T1000 (cell line): ENCODE measurements around the gene ZNF135.

ENCODE experiments used
- DNase-seq: peaks from one replicate; lab custom pipeline; 2025; ENCODE audit warnings: mixed read lengths; lab: John Stamatoyannopoulos, UW

The ZNF135 gene

DNA sequence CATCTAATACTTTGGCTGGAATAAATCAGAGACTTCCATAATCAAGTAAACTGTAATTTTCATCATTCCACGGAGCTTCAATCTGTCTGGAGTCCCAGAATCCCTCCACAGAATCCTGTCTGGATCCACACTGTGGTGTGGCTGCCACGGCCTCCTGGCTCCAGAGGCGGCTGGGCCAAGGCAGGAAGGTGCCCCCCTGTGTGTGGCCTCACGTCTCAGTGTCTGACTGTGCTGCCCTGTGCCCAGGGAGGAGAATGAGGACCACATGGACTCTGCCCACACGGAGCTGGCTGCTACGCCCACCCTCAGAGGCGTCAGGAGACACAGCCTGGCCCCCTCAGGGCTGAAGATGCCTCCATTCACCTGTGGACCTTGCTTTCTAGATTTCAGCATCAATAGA, 12.2 kb upstream of the ZNF135 start:
- DNase-seq = no peak

DNA sequence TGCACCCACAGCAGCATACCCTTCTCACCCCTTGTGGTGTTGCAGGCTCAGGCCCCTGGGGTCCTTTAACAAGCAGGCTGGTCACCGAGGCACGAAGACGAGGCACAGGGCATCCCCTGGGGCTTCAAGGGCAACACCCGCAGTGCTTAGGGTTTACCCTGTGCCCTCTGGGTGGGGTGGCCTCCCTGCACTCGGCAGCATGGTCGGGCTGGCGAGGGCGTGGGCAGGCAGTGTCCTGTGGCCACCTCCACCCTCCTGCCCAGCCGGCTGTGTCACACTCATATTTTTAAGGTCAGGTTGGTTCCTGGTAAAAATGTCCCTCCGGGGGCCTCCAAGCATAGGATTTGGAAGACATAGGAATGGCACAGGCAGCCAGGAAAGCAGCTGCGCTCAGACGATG, 11.4 kb upstream of the ZNF135 start:
- no peak for DNase-seq

DNA sequence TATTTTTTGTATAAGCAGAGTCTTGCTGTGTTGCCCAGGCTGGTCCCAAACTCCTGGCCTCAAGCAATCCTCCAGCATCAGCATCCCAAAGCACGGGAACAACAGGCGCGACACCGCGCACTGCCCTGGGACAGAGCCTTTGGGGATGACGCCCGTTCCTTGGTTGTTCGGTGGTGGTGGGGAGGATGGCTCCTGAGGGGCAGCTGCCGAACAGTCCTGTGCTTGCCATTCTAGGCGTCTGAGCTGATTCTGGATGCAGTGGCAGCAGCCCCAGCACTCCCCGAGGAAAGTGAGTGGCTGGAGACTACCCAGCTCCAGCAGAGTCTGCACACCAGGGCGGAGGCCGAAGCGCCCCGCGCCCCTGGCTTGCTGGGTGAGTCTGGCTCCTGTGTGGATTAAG, 6.8 kb upstream of the ZNF135 start:
- no peak for DNase-seq

DNA sequence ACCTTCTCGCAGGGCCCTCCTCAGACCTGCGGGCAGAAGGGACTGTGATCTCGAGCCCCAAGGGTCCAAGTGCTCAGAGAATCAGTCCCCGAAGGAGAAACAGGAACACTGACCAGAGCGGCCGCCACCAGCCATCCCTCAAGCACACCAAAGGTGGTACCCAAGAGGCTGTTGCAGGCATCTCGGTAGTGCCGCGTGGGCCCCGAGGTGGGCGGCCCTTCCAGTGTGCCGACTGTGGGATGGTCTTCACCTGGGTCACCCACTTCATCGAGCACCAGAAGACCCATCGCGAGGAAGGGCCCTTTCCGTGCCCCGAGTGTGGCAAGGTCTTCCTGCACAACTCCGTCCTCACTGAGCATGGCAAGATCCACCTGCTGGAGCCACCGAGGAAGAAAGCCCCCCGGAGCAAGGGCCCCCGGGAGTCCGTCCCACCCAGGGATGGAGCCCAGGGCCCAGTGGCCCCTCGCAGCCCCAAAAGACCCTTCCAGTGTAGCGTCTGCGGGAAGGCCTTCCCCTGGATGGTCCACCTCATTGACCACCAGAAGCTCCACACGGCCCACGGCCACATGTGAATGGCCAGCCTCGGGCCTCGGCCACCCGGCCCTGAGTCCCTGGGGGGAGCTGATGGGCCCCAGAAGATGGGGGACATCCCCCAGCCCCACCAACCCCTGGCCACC, 5.5 kb upstream of the ZNF135 start:
- no peak for DNase-seq

DNA sequence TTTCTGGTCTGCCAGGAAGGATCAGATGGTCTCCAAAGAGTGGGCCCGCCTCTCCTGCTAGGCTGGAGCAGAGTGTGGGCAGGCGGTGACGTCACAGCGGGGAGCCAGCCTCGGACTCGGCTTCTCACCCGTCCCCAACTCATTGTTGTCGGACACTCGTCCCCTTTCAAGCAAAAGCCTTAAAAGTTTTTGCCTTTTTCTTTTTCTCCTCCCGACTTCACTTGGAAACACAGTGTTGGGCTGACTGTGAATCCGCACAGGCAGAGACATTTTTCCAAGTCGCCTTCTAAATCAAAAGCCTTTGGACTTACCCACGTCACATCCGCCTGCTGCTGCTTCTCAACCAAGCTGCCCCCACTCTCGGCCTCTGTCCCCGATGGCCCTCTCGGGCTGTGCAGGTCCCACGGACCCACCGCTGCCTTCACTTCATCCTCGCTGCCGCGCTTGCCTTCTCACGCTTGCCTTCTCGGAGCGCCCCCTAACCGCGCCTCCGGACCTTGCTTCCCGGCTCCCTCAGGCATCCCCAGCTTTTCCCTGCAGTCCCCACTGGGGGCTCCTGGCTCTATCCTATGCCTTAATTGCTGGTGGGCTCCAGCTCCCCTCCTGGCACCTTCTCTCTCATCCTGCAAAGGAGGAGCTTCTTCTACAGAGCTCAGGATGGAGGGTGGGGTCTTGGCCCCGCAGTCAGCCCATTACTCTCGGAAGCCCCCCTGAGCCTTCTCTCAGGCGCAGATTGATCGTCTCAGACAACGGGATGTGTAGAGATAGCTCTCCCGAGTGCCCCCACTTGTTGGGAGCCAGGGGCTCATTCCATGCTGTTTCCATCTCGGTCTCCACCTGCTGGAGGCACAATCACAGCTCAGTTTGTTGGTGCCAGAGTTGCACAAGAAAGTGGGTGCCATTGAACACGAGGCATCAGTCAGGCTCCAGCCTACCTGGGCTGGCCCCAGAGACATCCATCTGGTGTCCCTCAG, 3.9 kb upstream of the ZNF135 start:
- DNase-seq = no peak

DNA sequence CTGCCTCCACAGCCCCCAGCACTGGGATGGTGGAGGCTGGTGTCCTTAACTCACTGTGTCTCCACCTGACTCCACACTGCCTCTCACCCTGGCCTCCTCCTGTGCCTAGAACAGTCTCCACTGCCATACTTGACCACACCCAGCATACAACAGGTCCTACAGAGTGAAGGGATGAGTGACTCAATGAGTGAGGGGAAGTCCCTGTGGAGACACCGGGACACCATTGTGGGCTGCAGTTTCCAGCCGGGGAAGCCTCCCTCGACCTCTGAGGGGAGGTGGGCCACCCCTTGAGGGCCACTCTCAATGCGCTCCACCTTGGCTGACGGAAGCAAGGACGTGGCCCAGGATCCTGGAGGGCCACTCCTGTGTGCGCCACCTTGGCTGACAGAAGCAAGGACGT, 2.8 kb upstream of the ZNF135 start:
- no peak for DNase-seq

DNA sequence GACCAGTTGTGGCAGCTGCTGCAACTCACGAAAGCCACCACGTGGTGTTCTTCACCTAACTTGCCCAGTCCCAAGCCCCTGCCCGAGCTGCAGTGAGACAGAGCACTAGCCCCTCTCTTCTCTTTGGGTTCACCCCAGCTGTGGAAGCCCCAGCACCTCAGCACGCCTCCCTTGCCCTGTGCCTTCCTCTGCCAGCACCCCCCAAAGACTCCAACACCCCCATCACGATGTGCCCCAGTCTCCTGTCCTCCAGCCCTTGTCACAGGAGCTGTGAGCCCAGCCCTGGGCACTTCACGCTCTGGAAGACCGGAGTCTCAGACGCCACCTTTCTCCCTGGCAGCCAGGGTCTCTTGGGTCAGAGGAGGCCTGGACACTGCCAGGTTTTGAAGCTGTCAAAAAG, 2.2 kb upstream of the ZNF135 start:
- no peak for DNase-seq

DNA sequence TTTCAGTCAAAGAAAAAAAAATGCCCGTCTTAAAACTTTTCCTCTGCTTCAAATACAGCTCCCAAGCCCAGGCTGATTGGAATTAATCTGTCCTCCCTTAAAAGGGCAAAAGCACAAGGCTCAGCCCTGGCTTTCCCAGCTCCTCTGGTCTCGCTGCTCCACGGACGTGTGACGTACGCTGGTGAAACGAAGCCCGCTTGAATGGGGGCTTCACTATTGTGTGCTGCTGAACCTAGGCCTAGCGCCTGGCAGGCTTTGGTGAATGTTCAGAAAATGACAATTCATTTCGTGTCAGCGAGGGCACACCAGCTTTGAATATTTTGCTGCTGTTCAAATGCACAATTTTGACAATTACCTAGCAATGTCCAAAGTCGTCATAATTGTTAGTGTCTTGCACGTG, 615 bp upstream of the ZNF135 start:
- DNase-seq = no peak

DNA sequence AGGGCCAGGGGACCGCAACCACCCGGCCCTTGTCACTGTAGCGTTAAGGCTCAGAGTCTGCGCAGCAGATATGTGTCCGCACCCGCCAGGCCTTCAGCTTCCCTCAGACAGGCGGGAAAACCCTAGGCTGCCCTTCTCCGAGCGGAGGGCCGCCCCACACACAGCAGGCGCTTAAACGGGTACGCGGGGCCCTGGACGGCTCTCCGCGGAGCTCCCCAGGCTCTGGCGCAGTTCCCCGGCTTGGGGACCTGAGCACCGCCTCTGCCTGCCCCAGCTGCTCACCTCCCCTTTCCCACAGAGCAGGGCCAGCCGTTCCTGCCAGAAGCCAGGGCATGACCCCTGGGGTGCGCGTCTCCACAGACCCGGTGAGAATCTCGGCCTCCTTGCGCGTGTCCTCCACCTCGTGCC, 593 bp downstream of the ZNF135 start:
- DNase-seq = no peak

DNA sequence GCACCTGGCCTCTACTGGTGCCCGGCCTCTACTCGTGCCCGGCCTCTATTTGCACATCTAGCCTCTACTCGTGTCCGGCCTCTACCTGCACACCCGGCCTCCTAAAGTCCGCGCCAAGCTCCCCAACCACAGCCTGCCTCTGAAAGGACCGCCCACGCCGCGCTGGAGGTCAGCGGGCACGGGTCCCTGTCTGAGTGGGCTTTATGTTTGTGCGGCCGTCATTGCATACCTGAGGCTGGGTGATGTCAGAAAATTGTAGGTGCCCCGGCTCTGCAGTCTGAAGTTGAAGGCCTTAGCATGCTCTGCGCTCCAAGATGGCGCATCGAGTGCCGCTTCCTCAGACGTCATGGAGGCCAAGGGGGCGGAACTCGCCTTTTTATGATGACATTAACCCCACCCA, 1.1 kb downstream of the ZNF135 start:
- no peak for DNase-seq

DNA sequence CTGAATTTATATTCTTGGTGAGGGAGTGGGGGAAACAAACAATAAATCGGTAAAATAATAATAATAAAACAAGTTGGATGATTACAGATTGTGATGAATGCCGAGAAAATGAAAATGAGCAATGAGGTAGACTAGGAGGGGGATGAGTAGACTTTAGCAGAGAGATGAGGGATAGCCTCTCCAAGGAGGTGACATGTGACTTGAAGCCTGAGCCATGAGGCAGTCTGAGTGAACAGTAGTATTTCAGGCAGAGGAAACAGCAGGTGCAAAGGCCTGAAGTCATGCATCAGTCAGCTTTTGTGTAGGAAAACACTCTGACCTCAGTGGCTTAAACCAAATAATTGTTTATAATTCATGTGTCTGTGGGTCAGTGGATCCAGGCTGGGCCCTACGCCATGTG, 4.6 kb downstream of the ZNF135 start:
- no peak for DNase-seq

DNA sequence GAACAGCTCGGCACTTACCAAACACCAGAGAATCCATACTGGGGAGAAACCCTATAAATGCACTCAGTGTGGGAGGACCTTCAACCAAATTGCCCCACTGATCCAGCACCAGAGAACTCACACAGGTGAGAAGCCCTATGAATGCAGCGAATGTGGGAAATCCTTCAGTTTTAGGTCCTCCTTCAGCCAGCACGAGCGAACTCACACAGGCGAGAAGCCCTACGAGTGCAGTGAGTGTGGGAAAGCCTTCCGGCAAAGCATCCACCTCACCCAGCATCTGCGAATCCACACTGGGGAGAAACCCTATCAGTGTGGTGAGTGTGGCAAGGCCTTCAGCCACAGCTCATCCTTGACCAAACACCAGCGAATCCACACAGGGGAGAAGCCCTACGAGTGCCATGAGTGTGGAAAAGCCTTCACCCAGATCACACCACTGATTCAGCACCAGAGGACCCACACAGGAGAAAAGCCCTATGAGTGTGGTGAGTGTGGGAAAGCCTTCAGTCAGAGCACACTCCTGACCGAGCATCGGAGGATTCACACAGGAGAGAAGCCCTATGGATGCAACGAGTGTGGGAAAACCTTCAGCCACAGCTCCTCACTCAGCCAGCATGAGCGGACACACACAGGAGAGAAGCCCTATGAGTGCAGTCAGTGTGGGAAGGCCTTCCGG, 8.3 kb downstream of the ZNF135 start:
- DNase-seq = no peak

DNA sequence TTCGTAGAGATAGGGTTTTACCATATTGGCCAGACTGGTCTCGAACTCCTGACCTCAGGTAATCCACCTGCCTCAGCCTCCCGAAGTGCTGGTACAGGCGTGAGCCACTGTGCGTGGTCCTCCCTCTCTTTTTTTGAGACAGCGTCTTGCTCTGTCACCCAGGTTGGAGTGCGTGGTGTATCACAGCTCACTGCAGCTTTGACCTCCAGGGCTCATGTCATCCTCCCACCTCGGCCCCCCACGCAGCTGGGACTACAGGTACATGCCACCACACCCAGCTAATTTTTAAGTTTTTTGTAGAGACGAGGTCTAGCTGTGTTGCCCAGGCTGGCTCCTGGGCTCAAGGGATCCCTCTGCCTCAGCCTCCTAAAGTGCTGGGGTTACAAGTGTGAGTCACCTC, 20.7 kb downstream of the ZNF135 start:
- DNase-seq = no peak

DNA sequence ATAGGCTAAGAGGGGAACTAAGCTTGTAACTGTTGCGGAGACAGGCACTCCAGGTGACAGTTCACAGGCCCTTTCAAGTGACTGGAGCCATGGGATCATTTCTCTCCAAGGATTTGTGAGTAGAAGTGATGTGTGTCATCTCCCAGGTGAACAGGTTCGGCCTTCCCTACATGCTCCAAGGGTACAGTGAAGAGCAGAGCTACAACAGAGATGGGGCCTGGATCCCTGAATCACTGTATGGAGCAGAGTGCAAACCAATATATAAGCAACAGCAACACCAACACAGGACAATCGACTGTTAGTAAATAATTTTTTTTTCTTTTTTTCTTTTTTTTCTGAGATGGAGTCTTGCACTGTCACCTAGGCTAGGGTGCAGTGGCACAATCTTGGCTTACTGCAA, 23.9 kb downstream of the ZNF135 start:
- no peak for DNase-seq

DNA sequence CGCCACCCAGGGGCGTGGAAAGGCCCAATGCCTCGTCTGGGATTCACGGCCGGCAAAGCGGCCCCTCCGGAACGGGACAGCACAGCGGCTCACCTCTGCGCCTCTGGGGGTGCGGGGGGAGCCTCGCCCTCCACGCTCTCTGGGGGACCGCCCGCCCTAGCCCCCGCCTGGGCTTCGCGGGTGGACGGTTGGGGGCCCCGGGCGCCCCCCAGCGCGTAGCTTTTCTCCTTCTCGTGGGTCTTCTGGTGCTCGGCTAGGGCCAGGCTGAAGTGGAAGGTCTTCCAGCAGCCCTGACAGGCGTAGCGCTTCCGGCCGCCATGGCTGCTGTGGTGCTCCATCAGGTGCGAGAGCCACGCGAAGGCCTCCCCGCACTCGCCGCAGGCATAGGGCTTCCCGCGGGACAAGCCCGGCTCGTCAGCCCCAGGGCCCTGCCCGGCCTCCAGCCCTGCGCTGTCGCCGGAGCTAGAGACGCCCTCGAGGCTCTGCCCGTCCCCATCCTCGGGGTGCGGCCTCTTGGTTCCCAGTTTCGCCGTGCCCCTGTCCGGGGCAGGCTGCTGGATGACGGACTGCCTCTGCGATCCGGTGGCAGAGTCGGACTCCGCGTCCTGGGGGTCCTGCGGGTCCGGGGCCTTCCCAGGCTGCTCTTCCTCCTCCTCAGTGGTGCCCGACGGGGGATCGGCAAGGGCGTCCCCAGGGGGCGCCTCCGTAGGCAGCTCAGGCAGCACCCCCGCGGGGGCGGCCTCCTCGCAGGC, 25.7 kb downstream of the ZNF135 start:
- no peak for DNase-seq

DNA sequence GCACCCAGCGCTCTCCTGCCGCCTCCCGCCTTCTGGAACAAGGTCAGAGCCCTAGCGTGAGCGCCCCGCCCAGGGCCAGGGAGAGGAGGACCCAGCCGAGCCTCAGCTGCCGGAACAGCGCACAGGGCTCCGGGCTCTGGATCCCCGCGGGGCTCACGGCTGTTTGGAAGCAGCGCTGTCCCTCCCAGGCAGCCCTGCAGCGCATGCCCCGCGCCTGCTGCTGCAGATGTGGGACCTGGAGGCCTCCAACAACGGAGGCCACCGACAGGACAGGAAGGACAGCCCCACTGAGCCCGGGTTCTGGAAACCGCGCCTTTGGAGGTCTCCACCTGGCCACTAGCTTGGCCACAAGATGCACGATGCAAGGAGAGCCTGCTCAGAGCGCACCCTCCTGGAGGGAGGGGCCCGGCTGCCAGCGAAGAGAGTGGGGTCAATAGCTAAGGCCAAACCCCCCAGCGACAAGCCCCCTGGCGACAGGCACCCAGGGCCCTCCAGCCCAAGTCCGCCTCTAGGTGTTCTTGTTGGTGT, 26.3 kb downstream of the ZNF135 start:
- no peak for DNase-seq

DNA sequence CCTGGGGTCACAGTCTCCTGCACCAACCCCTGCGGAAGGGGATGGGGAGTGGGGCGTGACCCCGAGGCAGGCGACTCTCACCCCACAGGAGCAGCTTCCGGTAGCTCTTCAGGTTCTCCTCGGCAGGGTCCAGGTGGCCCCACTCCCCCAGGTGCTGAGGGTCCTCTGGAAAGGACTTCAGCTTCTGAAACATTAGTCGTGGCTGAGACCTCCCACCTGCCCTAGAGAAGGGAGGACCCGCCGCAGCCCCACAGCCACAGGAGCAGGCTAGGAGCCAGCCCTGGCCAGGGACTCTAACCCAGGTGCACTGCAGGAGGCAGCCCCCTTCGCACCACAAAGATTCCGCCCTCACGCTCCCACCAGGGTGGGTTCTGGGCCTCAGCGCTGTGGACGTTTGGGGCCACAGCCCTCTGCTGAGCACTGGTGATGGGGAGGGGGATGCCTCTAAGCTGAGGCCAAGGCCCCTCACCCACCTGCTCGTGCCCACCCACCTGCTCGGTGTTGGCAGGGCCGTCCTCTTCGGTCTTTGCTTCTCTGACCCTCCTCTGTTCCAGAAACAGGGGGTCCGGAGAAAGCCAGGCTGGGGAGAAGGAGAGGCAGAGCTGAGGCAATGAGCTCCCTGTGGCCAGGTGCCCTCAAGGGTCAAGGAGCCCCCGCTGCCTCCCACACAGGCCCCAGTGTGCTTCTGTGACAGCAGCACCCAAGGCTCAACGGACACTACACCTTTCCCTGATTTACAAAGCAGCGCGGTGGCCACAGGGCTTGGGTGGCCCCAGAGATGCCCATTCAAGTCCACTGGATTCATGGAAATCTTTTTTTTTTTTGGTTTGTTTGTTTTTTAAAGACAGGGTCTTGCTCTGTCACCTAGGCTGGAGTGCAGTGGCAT, 28.0 kb downstream of the ZNF135 start:
- DNase-seq = no peak

DNA sequence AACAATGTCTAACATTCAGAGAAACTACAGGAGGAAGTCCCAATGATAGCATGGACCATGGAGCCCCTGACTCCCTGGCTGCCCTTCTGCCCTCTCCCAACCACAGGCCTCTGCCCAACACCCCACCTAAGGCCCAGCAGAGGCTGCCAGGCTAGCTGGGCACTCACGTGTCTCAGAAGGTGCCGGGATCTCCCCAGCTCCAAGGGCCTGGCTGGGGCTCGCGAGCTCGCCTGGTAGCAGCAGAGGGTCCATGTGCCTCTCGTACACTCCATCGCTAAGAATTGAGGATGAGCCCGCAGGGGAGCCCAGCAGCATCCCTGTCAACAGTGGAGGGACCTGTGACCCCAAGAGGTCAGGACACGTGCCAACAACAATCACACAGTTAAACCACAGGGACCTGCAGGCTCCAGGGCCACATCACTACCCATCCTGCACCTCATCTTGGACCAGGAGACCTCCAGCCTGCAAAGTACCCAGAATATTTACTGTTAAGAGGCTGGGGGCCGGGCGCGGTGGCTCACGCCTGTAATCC, 29.5 kb downstream of the ZNF135 start:
- no peak for DNase-seq

DNA sequence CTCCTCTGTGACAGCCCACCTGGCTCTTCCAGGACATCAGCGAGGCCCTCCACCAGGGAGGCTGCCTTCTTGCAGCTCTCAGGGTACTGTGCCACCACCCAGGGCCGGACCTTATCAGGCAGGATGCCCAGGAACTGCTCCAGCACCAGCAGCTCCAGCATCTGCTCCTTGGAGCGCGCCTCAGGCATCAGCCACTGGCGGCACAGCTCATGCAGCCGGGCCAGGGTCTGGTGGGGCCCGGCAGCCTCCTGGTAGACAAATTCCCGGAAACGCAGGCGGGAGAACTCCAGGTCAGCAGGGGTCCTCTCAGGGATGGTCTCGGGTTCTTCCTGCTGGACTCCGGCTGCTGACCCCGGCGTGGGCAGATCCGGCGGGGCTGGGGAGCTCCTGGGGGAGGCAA, 30.8 kb downstream of the ZNF135 start:
- no peak for DNase-seq

DNA sequence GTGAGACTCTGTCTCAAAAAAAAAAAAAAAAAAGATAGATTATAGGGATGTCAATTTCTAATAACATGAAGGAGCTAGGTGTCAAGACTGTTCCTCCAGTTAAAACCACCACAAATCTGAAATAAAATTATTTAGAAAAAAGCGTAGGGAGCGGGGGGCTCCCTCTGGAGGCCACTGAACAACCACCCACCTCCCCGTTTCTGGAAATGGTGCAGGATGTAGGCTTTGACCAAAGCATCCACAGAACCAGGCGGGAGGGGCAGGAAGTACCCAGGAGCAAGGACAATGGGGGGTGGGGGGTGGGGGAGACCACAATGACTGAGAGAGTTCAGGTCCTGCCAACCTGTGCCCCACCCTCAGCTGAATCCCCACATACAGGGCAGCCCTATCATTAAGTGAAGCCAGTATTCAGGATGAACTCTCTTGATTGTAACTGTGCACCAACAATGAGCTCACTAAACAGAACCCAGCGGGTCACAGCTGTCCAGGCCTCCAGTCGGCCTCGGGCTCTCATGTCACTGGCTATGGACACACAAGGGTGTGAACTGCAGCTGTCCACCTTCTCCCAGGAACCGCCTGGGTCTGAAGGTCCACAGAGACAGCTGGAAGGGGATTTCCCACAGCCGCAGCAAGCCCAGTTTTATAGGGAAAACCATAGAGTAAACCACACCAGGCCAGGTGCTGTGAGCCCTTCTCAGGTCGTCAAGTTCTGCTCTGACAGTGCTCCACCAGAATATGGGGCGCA, 32.3 kb downstream of the ZNF135 start:
- DNase-seq = no peak
